K562 (cell line): Measurements from ENCODE around the gene DAZAP1. TPM values are rescaled to one million over a fixed set of nuclear protein-coding genes. Genes with fewer than 3 reads are reported as not detected.

Experiments
- CBFA2T3 ChIP-seq: fragments of 450-650 bp; IDR thresholded peaks from 2 replicates; pipeline ENCODE4 v1.6.1; 2017
- CBX1 ChIP-seq: sonication (generic); IDR thresholded peaks from 2 replicates; pipeline ENCODE4 v1.6.1; 2016; ENCODE audit warnings: antibody characterized with exemption, low read depth, mild to moderate bottlenecking
- DPF2 ChIP-seq: fragments of 450-650 bp; IDR thresholded peaks from 2 replicates; pipeline ENCODE4 v1.6.1; 2016
- EP400 ChIP-seq: fragments of 450-650 bp; IDR thresholded peaks from 2 replicates; pipeline ENCODE4 v1.6.1; 2017; ENCODE audit warnings: antibody characterized with exemption, mild to moderate bottlenecking, moderate library complexity
- FIP1L1 ChIP-seq: fragments of 200-400 bp; formaldehyde crosslinking; IDR thresholded peaks from 2 replicates; pipeline ENCODE4 v1.6.1; 2018; ENCODE audit warnings: mild to moderate bottlenecking, low read depth, low read length; ENCODE audit not compliant: poor library complexity, severe bottlenecking
- MLLT1 ChIP-seq, 2 experiments: fragments of 450-650 bp; IDR thresholded peaks; 2 replicates each; pipeline ENCODE4 v1.6.1; 2016
- MNT ChIP-seq, 2 experiments: fragments of 450-650 bp; conservative IDR thresholded peaks; 2 replicates each; pipeline ENCODE4 v1.6.1; 2017; ENCODE audit warnings: mild to moderate bottlenecking in 2 of 2, moderate library complexity in 2 of 2
- MTA1 ChIP-seq: fragments of 450-650 bp; IDR thresholded peaks from 2 replicates; pipeline ENCODE4 v1.6.1; 2017; ENCODE audit warnings: borderline replicate concordance
- NRF1 ChIP-seq, 2 experiments: fragments of 450-650 bp; IDR thresholded peaks in 1 of 2; conservative IDR thresholded peaks in 1 of 2; 2 replicates each; pipeline ENCODE4 v1.6.1; 2014; ENCODE audit warnings: mild to moderate bottlenecking in 2 of 2
- POLR2H ChIP-seq: IDR thresholded peaks from 2 replicates; pipeline ENCODE4 v1.6.1; 2016; ENCODE audit warnings: missing genetic modification characterization, low read depth, mild to moderate bottlenecking, control low read depth, missing compliant biosample characterization, moderate library complexity
- RB1 ChIP-seq: fragments of 450-650 bp; IDR thresholded peaks from 2 replicates; pipeline ENCODE4 v1.6.1; 2017; ENCODE audit warnings: low read depth, mild to moderate bottlenecking
- RFX5 ChIP-seq: IDR thresholded peaks from 2 replicates; pipeline ENCODE4 v1.6.1; 2011; ENCODE audit warnings: low read depth, mild to moderate bottlenecking, improper control_type of control experiment, low read length
- RNF2 ChIP-seq: sonication (generic); IDR thresholded peaks from 2 replicates; pipeline ENCODE4 v1.6.1; 2016
- XRCC5 ChIP-seq: fragments of 200-400 bp; formaldehyde crosslinking; IDR thresholded peaks from 2 replicates; pipeline ENCODE4 v1.6.1; 2017; ENCODE audit warnings: low read depth, mild to moderate bottlenecking, low read length
- ZEB2 ChIP-seq: fragments of 450-650 bp; IDR thresholded peaks from 2 replicates; pipeline ENCODE4 v1.6.1; 2016
- ZNF263 ChIP-seq: sonication (generic); formaldehyde crosslinking; IDR thresholded peaks from 2 replicates; pipeline ENCODE4 v1.8.0; 2022; ENCODE audit warnings: mild to moderate bottlenecking, missing genetic modification reagents, borderline replicate concordance
- polyA plus RNA-seq, 8 experiments: library from polyadenylated mRNA; depleted of rRNA in 4 of 8; stranded (reverse) in 5 of 8; unstranded in 3 of 8; fragments of >200 nt; fragmentation: Nextera tagmentation in 2 of 8; fragmentation: Illumina TruSeq in 1 of 8; extraction: Ambion mirVana in 2 of 8; extraction: Trizol in 1 of 8; gene quantifications; 2 replicates each; pipeline versions ENCODE4 v1.2.1 to v1.2.3, GENCODE V29; 2011 to 2014; ENCODE audit warnings: inconsistent platforms in 1 of 8, missing spikeins in 1 of 8
- total RNA-seq, 7 experiments: library from RNA; depleted of rRNA in 6 of 7; stranded (reverse); fragments of >200 nt in 6 of 7; fragmentation: Illumina TruSeq in 2 of 7; extraction: Trizol in 2 of 7; gene quantifications; 2 replicates each; pipeline versions ENCODE4 v1.2.1 to v1.2.3, GENCODE V29; 2011 to 2021; ENCODE audit warnings: low replicate concordance in 1 of 7
- TF ChIP-seq, protein P1 (sequence below): fragments of 450-650 bp; IDR thresholded peaks from 2 replicates; pipeline ENCODE4 v1.6.1; 2017; ENCODE audit warnings: antibody characterized with exemption

Gene DAZAP1
- total and polyA plus RNA-seq, 9 of the 15 experiments (the other 6 are each of a cell fraction or from before 2014, with no cell fraction given): 10.8 to 289 (median 142) TPM

- peak in 1 of 2 experiments; percentile 50; a peak in 2 of 4 replicates for TF ChIP-seq MNT (conservative IDR thresholded peaks at IDR 0.05)
- TF ChIP-seq ZNF263: peak; percentile 74; the same call in 1 of the 2 replicates
- peak; percentile 81 for TF ChIP-seq XRCC5
- TF ChIP-seq RB1: peak; percentile 88
- no peak for TF ChIP-seq MLLT1 (IDR thresholded peaks at IDR 0.05)
- peak; percentile 80 for TF ChIP-seq FIP1L1
- TF ChIP-seq, protein P1, sequence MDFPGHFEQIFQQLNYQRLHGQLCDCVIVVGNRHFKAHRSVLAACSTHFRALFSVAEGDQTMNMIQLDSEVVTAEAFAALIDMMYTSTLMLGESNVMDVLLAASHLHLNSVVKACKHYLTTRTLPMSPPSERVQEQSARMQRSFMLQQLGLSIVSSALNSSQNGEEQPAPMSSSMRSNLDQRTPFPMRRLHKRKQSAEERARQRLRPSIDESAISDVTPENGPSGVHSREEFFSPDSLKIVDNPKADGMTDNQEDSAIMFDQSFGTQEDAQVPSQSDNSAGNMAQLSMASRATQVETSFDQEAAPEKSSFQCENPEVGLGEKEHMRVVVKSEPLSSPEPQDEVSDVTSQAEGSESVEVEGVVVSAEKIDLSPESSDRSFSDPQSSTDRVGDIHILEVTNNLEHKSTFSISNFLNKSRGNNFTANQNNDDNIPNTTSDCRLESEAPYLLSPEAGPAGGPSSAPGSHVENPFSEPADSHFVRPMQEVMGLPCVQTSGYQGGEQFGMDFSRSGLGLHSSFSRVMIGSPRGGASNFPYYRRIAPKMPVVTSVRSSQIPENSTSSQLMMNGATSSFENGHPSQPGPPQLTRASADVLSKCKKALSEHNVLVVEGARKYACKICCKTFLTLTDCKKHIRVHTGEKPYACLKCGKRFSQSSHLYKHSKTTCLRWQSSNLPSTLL: no peak
- peak; percentile 43; the same call in 1 of the 2 replicates for TF ChIP-seq RNF2
- TF ChIP-seq NRF1 (conservative IDR thresholded peaks at IDR 0.05 in 1 of 2, IDR thresholded peaks at IDR 0.05 in 1 of 2): peak; percentile 85 to 87
- no peak for TF ChIP-seq CBFA2T3
- no peak for TF ChIP-seq EP400
- no peak for TF ChIP-seq MTA1
- no peak for TF ChIP-seq RFX5
- peak; percentile 78; the same call in 1 of the 2 replicates for TF ChIP-seq CBX1
- no peak for TF ChIP-seq POLR2H (tag)
- TF ChIP-seq DPF2: peak; percentile 61; the same call in 1 of the 2 replicates
- no peak for TF ChIP-seq ZEB2
Measured at GRCh38 chr19:1445185-1445931, 38.0 kb downstream of the DAZAP1 start (continued).
